Heart left ventricle (tissue), 16 donors: ENCODE data around the gene PPP2R3A. TPM values are rescaled to one million over a fixed set of nuclear protein-coding genes. Genes with fewer than 3 reads are reported as not detected.

Source experiments
- ATAC-seq, 4 donors: fragments of 200-7000 bp; cut with Tn5 transposase; one replicate each; pipeline ENCODE4 v1.9.1; 2020 to 2022; ENCODE audit warnings: moderate library complexity in 4 of 4, mild to moderate bottlenecking in 3 of 4, moderate number of reproducible peaks in 1 of 4
- DNase-seq, 5 donors: peaks; one replicate each; pipeline ENCODE4 v3.0.0-alpha.2; 2020
- H3K27ac ChIP-seq, 12 donors: fragments of 200-600 bp; sonication (generic) in 4 of 12; one replicate each; pipeline versions ENCODE4 v1.5.0 to v1.8.0; 2016 to 2022; ENCODE audit warnings: mild to moderate bottlenecking in 2 of 12
- H3K27me3 ChIP-seq, 9 donors: fragments of 200-600 bp; sonication (generic) in 2 of 9; one replicate each; pipeline versions ENCODE4 v1.5.1 to v1.8.0; 2016 to 2022; ENCODE audit warnings: mild to moderate bottlenecking in 3 of 9
- H3K36me3 ChIP-seq, 9 donors: fragments of 200-600 bp; sonication (generic) in 2 of 9; one replicate each; pipeline versions ENCODE4 v1.5.0 to v1.8.0; 2018 to 2022; ENCODE audit warnings: mild to moderate bottlenecking in 2 of 9
- H3K4me1 ChIP-seq, 12 donors: fragments of 200-600 bp; sonication (generic) in 4 of 12; one replicate each; pipeline versions ENCODE4 v1.5.0 to v1.8.0; 2016 to 2022; ENCODE audit warnings: mild to moderate bottlenecking in 3 of 12
- H3K4me3 ChIP-seq, 12 donors: fragments of 200-600 bp; sonication (generic) in 4 of 12; one replicate each; pipeline versions ENCODE4 v1.5.0 to v1.8.0; 2017 to 2022; ENCODE audit warnings: mild to moderate bottlenecking in 9 of 12, moderate library complexity in 4 of 12
- H3K9me3 ChIP-seq, 12 donors: fragments of 200-600 bp; sonication (generic) in 4 of 12; one replicate each; pipeline versions ENCODE4 v1.5.0 to v1.8.0; 2016 to 2022; ENCODE audit warnings: mild to moderate bottlenecking in 1 of 12
- POLR2A ChIP-seq, 2 donors: fragments of 450-650 bp; IDR thresholded peaks; one replicate each; pipeline ENCODE4 v1.6.1; 2017; ENCODE audit warnings: antibody characterized with exemption in 2 of 2, mild to moderate bottlenecking in 2 of 2, moderate library complexity in 2 of 2
- WGBS, 4 donors: extraction: QIAGEN DNeasy Blood & Tissue Kit in 2 of 4; methylation state at CpG; one replicate each; pipeline versions ENCODE4 v1.1.5 to v1.1.7; 2013 to 2018; 5-methylcytosine and 5-hydroxymethylcytosine counted together
- intact Hi-C, 10 donors: fragments of 100-400 bp; cut with DNase I; formaldehyde crosslinking; loops; one replicate each; pipeline versions ENCODE4 v1.11.1 to v1.14.2; 2022
- polyA plus RNA-seq, 2 donors: library from polyadenylated mRNA; stranded (reverse); fragments of 200-250 nt; gene quantifications; one replicate each; pipeline ENCODE4 v1.2.3, GENCODE V29; 2013
- total RNA-seq, 9 donors: library from RNA; depleted of rRNA in 2 of 9; stranded (reverse); fragments of >200 nt in 2 of 9; fragmentation: NEBNext Ultra II Directional in 3 of 9; extraction: Animal tissue kit (Norgen Biotek cat#: 25700) in 3 of 9; gene quantifications; one replicate each; pipeline versions ENCODE4 v1.1.0 to v1.2.4, GENCODE V29; 2016 to 2023
- TF ChIP-seq, protein P1 (sequence below), 12 donors: fragments of 200-600 bp; sonication (generic) in 4 of 12; IDR thresholded peaks; one replicate each; pipeline versions ENCODE4 v1.5.0 to v1.8.0; 2018 to 2022; ENCODE audit warnings: antibody characterized with exemption in 12 of 12, mild to moderate bottlenecking in 5 of 12
- donor health status: ischemic (EF 13 %, LVEDD 7.1; RV severe dilation, severe dysfunction).
- donor health status: healthy with polysubstance abuse.
- donor health status: DM: no; HTN: yes; CAD: no.
- donor health status: DM: no; HTN: no; CAD: no.
- donor health status: ischemic (EF 25% LVEDD 6.9; RV normal size, moderate dysfunction).
- donor health status: ischemic (EF 25% LVEDD 5.7; RV mildly dilated, moderate dysfunction).
- donor health status: healthy.
- donor health status: DM: yes; HTN: yes; CAD: no.
- donor health status: ischemic (EF 35%, LVEDD 5.7; RV mildly dilated, moderate dysfunction).
- donor health status: nonischemic (EF 11% LVEDD 7.7; RV severe dilation, severe dysfunction).
- donor health status: DM: yes; HTN: yes; CAD: no.
- donor health status: PGD.
- donor health status: ischemic (EF 29% LVEDD 5.4; RV normal size, mild dysfunction).
- donor health status: nonischemic (EF 23%, LVEDD 6.1; RV moderate dilation, normal function).

The PPP2R3A gene
- total and polyA plus RNA-seq, 11 donors = 10.4 to 136 (median 92.4) TPM

DNA sequence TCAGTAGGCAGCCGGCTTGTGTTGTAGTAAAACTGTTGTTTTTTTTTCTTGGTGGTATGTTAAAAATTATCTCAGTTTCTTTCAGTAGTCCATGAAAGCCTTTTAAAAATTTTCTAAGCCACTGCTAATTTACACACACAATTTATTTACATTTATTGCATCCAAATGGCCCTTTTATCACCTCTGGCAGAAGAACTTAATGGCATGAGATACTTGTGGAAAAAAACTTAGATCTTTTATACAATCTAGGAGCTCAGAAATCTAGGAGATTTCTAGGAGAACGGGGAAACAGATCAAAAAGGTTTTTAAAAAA, 1.4 kb downstream of the PPP2R3A start:
- ATAC-seq (no peak), DNase-seq (no peak)
- Histone ChIP-seq H3K4me1 (peaks cover 0 to 40% (median 11%) of the 10 kb centered on the region in 12 donors), H3K36me3 (no peaks in the 10 kb centered on the region), H3K27me3 (no peaks in the 10 kb centered on the region), H3K9me3 (no peaks in the 10 kb centered on the region), H3K4me3 (peak overlapping the region in 11 of 12 donors; percentile 60 to 96 (median 79)), H3K27ac (peak overlapping the region in 9 of 12 donors; percentile 72 to 98 (median 91))
- WGBS, 4 donors = 46 to 61% (median 55%) methylated on average over 2 of the region's 2 CpGs
- TF ChIP-seq POLR2A (IDR thresholded peaks at IDR 0.05) = no peak
- TF ChIP-seq, protein P1, sequence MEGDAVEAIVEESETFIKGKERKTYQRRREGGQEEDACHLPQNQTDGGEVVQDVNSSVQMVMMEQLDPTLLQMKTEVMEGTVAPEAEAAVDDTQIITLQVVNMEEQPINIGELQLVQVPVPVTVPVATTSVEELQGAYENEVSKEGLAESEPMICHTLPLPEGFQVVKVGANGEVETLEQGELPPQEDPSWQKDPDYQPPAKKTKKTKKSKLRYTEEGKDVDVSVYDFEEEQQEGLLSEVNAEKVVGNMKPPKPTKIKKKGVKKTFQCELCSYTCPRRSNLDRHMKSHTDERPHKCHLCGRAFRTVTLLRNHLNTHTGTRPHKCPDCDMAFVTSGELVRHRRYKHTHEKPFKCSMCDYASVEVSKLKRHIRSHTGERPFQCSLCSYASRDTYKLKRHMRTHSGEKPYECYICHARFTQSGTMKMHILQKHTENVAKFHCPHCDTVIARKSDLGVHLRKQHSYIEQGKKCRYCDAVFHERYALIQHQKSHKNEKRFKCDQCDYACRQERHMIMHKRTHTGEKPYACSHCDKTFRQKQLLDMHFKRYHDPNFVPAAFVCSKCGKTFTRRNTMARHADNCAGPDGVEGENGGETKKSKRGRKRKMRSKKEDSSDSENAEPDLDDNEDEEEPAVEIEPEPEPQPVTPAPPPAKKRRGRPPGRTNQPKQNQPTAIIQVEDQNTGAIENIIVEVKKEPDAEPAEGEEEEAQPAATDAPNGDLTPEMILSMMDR (IDR thresholded peaks at IDR 0.05) = no peak
- intact Hi-C loops = loop anchor here in 9 of 10 donors (2.0 to 10.0 kb wide), 6 partner anchors 55 to 228 kb away; partner anchors contain the start of gene MSL2 (in 1 of the 9)

DNA sequence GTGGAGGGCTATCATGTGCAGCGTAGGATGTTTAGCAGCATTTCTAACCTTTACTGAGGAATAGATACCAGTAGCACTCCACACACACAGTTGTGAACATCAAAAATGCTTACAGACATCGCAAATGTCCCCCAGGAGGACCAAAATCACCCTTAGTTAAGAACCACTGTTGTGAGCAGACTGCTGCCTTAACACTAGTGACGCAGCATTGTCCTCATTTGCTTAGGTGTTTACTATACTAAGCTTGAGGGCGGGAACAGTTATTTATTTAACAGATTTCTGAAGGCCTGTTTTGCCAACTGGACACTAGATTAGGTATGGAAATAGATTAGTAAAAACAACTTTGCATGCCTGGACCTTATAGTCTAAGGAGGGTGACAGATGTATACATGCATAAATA, 2.3 kb downstream of the PPP2R3A start:
- H3K27me3 ChIP-seq = no peaks in the 10 kb centered on the region
- intact Hi-C loops = loop anchor here in 9 of 10 donors (2.0 to 10.0 kb wide), 6 partner anchors 54 to 227 kb away; partner anchors contain the start of gene MSL2 (in 1 of the 9)
- WGBS, 4 donors = 67 to 79% (median 75%) methylated on average over 4 of the region's 4 CpGs
- no peaks in the 10 kb centered on the region for H3K9me3 ChIP-seq
- H3K36me3 ChIP-seq = no peaks in the 10 kb centered on the region
- no peak for TF ChIP-seq POLR2A (IDR thresholded peaks at IDR 0.05)
- TF ChIP-seq, protein P1 (IDR thresholded peaks at IDR 0.05) = no peak
- H3K4me1 ChIP-seq = peaks cover 0 to 40% (median 11%) of the 10 kb centered on the region in 12 donors
- H3K27ac ChIP-seq = peak overlapping the region in 7 of 12 donors; percentile 2 to 98 (median 92)
- peak overlapping the region in 2 of 12 donors; percentile 74 to 87 for H3K4me3 ChIP-seq
- ATAC-seq = no peak
- DNase-seq = no peak

DNA sequence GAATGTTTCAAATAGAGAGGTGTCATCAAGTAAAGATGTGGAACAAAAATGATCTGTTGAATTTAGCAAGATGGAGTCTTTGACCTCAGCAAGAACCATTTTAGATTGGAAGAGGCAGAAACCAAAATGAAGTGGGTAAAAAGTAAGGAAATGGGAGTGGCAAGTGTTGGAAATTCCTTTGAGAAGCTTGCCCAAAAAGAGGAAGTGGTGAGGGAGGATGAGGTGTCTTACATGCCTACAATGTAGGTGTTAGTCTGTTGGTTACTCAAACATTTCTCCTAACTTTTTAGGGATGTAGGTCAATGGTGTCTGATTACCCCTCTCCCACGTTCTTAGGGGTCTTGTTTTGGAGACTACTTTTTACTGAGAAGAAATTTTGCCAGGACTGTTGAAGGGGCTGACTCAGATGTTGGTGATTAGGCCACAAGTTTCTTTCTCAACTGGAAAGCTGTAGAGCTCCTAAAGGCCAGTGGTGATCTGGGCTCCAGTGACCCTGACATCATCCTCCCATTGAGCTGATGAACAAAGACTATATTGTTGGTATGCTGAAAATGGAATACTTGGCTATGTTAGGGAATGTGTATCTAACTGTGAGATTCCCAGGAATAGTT, 5.1 kb downstream of the PPP2R3A start:
- H3K4me3 ChIP-seq = no peak overlapping the region
- 67 to 87% (median 84%) methylated on average over 1 of the region's 1 CpG for WGBS, 4 donors
- intact Hi-C loops = no loop called here
- TF ChIP-seq, protein P1 (IDR thresholded peaks at IDR 0.05) = no peak
- no peak for TF ChIP-seq POLR2A (IDR thresholded peaks at IDR 0.05)
- ATAC-seq = peak in 1 of 4 donors; percentile 21
- no peak for DNase-seq
- peak overlapping the region in 1 of 12 donors; percentile 34 for H3K27ac ChIP-seq
- no peaks in the 10 kb centered on the region for H3K36me3 ChIP-seq
- H3K4me1 ChIP-seq = peaks cover 0 to 45% (median 13%) of the 10 kb centered on the region in 12 donors
- H3K9me3 ChIP-seq = no peaks in the 10 kb centered on the region
- no peaks in the 10 kb centered on the region for H3K27me3 ChIP-seq

DNA sequence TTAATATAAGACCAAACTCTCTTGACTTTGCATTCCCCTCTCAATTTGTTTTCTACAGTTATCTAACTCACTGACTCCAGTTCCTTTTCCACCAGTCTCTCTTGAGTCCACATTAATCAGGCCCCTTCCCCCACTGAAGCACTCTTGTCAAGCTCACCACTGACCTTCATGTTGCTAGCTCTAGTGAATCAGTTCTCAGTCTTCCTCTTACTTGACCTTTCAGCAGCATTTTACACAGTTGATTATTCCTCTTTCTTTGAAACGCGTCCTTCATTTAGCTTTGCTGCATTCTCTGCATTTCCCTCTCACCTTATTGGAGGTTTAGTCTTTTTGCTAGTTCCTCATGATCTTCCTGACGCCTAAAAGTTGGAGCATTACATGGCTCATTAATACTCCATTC, 8.3 kb downstream of the PPP2R3A start:
- TF ChIP-seq POLR2A (IDR thresholded peaks at IDR 0.05) = no peak
- TF ChIP-seq, protein P1 (IDR thresholded peaks at IDR 0.05) = no peak
- WGBS, 4 donors = 83 to 89% (median 84%) methylated on average over 3 of the region's 3 CpGs
- Histone ChIP-seq H3K27me3 (no peaks in the 10 kb centered on the region), H3K36me3 (no peaks in the 10 kb centered on the region), H3K27ac (peak overlapping the region in 1 of 12 donors; percentile 29), H3K9me3 (no peaks in the 10 kb centered on the region), H3K4me3 (no peak overlapping the region), H3K4me1 (peaks cover 0 to 20% (median 0%) of the 10 kb centered on the region in 12 donors)
- intact Hi-C loops = no loop called here
- ATAC-seq = peak in 1 of 4 donors; percentile 45
- DNase-seq = no peak
